G401 (cell line): Measurements from ENCODE around the gene CLMN. TPM values are rescaled to one million over a fixed set of nuclear protein-coding genes. Genes with fewer than 3 reads are reported as not detected.

ENCODE experiments used
- DNase-seq: peaks from one replicate; pipeline ENCODE4 v3.0.0-alpha.2; 2015; ENCODE audit warnings: low spot score
- in situ Hi-C: cut with HindIII; loops from 2 replicates; pipeline ENCODE4 v1.10.0; 2016; ENCODE audit warnings: low sequenced_read_pairs, mixed read lengths
- total RNA-seq: library from RNA; depleted of rRNA; stranded (reverse); fragments of >200 nt; shearing (Covaris generic); gene quantifications from 2 replicates; pipeline ENCODE4 v1.2.3, GENCODE V29; 2014

The CLMN gene
- total RNA-seq, 1 experiment from 2014 or later: not detected

DNA sequence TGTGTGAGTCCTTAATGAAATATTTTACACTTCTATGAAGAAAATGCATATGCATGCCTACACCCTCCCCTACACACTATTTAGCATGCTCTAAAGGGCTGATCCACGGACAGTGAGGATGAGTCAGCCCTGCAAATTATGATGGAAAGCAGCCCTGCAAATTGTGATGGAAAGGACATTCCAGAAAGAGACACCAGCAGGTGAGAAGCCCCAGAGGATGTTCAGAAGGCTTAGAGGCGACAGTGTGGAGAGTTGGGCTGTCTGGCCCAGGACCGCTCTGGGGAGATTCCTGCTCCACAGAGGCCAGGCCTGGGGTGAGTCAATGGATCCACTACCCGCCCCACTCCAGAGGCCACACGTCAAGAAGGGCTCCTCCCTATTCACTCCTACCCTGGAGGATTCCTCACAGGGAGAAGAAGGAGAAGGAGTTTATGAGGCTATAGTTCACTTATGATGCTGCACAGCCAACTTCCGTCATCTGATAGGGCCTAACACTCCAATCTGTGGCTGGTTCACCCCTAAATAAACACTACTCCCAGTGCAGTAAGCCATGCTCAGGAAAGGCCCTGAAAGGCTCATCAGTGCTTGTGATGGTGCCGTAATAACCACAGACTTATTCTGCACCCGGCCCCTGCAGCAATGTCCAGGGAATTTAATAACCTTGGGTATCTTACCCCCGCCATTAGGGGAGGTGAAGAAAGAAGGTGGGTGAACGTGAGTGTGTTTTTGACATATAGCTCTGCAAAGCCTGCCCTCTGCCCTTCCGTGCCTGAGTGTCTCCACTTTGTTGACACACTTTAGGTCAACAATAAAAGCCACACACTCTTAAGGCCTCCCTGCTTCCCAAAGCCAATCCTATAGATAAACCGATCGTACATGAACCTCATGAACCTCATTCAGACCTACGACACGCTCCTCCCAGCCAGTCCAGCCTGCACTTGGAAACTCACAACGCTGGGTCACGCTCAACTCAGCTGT lies 46.4 kb downstream of the CLMN start:
- no peak for DNase-seq
- in situ Hi-C loops: no loop called here

DNA sequence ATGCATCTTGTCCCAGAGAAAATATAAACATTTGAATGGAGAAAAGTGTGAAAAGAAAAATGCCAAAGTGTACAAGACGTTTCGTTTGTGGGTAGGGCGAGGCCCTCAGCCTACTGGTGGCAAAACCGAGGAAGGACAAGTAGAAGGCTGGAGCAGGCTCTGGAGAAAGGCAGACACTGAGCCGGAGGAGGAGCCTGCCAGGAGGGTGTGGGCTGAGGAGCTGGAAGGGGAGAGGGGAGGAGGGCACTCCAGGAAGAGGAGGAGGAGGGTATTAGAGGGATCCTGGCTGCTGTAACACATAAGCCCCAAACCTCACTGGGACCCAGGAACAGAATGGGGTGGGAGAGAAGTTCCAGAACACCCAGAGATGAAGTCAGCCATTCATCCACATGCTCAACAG lies 47.7 kb downstream of the CLMN start:
- in situ Hi-C loops: no loop called here
- no peak for DNase-seq

DNA sequence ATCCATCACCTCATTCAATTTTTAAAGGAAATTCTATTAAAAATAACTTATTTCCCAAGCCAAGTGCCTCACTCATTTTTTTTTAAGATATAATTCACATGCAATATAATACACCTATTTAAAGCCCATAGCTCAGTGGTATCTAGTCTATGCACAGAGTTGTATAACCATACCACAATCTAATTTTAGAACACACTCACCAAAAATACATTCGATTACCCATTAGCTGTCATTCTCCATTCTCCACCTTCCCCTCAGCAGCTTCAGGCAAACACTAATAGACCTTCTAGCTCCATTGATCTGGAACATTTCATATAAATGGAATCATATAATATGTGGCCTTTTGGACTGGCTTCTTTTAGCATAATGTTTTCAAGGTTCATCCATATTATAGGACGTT lies 49.5 kb downstream of the CLMN start:
- in situ Hi-C loops: no loop called here
- DNase-seq: no peak

DNA sequence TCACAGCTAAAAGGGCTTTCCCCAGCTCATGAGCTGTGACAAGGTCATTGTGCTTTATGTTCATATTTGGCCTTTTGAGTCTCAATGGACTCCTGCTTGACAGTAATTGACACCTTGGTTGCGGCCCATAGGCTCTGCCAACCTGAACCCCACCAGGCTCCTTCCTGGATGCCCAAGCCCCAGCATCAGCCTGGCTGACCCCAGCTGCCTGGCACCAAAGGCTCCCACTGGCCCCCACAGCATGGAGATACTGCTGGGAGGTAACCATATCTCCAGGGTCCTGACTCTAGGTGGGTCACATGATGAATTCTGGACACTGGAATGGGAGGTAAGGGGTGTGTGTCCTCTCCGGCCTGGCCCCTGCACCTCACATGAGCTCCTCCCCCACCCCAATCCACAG lies 50.2 kb downstream of the CLMN start:
- in situ Hi-C loops: no loop called here
- DNase-seq: no peak

DNA sequence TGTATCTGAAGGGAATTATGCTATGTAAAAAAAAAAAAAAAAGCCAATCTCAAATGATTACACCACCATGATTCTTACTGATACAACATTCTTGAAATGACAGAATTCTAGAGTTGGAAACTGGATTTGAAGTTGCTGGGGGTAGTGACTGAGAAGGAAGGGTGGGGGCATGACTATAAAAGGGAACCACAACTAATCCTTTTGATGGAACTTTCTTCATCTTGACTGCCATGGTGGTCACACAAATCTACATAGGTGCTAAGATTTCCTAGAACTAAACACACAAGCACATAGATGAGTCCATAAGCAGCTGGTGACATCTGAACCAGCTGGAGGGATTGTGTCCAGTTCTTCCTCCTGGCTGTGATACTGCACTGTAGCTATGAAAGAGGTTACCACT lies 51.4 kb downstream of the CLMN start:
- in situ Hi-C loops: no loop called here
- DNase-seq: no peak

DNA sequence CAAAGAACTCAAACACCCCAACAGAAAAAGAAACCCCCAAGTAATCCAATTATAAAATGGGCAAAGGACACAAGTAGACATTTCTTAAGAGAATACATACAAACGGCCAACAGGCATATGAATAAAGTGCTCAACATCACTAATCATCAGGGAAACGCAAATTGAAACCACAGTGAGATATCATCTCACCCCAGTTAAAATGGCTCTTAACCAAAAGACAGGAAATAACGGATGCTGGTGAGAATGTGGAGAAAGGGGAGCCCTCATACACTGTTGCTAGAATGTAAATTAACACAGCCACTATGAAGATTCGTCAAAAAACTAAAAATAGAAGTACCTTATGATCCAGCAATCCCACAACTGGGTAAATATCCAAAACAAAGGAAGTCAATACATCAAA lies 52.4 kb downstream of the CLMN start:
- no peak for DNase-seq
- in situ Hi-C loops: no loop called here

DNA sequence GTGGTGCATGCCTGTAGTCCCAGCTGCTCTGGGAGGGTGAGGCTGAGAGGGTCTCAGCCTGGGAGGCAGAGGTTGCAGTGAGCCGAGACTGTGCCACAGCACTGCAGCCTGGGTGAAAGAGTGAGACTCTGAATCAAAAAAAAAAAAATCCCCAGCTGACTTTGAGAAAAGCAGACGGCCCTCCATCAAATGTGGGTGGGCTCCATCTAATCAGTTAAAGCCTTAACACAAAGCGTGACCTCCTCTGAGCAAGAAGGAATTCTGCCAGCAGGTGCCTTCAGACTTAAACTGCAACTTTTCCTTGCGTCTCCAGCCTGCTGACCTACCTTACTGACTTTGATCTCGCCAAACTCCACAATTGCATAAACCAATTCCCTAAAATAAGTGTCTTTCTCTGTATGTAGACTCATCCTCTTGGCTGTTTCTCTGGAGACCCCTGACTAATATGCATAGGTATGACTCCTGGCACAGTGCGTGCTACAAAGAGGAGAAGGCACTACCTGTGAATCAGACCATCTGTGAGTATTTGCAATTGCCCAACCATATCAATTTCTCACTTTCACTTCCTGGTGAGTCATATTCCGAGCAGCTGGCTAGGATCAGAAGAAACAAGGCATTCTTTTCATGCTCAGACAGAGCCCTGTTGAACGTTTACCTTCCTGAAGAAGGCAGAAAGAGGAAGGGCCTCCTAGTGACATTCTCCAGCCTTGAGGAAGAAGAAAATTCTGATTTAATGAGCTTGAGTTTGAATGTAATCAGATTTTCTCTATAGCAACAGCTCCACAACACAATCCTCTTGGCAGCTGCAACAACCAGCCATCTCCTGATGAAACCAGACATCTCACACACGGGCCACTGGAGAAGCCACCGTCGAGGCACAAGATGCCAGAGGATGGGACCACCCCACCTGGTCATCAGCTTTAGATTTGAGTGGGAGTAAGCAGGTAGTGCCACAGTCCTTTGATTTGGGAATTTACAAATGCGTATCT lies 54.3 kb downstream of the CLMN start:
- in situ Hi-C loops: no loop called here
- no peak for DNase-seq

DNA sequence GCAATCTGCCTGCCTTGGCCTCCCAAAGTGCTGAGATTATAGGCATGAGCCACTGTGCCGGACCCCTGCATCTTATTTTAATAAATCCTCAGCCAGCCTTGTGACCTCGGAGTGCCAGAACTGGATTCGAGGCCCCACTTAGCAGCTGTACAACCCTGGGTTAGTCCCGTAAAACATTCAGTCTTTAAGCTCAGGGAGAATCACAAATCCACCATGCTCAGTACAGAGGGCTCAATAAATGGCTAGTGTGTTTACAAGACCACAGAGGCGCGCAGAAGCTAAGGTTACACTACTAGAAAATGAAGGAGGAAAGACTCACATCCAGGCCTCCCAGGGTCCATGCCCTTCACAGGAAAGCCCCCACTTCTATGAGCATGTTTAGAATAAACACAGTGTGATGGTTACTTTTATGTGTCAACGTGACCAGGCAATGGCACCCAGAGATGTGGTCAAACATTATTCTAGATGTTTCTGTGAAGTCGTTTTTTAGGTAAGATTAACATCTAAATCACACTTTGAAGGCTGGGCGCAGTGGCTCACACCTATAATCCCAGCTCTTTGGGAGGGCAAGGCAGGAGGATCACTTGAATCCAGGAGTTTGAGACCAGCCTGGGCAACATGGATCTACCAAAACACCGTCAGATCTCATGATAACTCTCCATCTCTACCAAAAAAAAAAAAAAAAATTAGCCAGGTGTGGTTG lies 55.3 kb downstream of the CLMN start:
- in situ Hi-C loops: no loop called here
- no peak for DNase-seq

DNA sequence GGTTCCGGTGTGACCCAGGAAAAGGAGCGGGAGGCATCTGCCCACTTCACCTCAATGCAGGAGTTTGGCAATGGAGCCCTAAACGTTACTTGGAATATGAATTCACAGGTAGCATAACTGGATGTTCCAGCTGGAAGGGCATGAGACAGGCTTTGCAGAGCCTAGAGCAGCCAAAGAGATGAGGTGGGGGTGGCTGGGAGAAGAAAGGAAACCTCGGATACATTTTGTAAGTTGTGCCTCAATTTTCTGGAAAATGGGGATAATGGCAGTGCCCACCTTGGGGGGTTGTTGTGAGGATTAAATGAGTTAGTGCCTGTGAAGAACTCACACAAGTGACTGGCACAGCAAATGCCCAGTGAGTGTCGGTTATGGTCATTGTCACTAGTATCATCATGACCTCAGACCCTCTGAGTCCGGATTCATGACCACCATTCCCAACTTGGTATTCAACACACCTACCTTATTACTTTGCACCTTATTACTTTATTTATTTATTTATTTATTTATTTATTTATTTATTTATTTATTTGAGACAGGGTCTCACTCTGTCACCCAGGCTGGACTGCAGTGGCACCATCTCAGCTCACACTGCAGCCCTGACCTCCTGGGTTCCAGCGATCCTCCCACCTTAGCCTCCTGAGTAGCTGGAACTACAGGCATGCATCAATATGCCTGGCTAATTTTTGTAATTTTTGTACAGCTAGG lies 56.0 kb downstream of the CLMN start:
- no peak for DNase-seq
- in situ Hi-C loops: no loop called here

DNA sequence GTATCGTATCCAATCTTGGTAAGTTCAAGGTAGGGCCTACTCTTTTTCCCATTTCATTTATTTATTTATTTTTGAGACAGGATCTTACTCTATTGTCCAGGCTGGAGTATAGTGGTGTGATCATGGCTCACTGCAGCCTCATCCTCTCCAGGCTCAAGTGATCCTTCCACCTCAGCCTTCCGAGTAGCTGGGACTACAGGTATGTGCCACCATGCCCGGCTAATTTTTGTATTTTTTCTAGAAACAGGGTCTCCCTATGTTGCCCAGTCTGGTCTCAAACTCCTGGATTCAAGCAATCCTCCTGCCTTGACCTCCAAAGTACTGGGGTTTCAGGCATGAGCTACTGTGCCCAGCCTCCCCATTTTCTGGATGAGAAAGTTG lies 57.2 kb downstream of the CLMN start:
- in situ Hi-C loops: no loop called here
- DNase-seq: no peak

DNA sequence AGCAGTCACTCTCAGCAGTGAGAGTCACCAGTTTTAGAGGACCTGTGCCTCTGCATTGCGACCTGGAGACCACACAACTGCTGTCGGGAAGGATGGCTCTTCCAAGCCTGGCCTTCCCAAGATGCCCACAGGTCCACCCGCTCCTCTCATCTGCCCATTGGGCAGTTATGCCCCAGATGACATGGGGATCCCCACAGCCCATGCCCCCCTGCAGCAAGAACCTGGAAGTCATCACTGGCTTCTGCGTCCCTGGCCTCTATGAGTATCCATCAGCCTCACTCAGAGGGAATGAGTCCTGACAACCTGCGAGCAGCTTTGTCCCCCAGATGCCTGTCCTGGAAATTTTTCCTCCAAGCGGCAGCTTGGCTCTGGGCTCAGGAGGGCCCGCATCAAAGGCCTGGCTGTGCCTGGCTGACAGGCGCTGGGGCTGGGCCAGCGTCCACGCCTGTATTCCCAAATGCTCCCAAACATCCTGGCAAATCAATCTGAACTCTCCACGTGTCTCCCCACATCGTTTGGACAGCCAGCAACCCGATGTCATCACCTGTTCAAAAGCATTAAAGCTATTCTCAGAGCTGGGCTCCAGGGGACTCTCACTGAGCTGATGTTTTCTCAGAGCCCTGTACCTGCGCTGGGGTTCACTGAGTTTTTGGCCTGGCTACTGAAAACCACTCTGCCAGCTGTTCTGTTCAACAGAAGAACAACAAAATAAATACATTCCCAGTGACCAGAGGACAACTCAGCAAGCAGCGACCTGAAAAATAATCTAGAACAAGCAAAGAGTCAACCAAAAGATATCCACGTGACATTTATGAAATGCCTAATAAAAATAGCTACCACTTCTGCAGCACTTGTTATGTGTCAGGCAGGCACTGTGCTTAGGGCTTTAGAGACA lies 57.8 kb downstream of the CLMN start:
- in situ Hi-C loops: no loop called here
- DNase-seq: no peak

DNA sequence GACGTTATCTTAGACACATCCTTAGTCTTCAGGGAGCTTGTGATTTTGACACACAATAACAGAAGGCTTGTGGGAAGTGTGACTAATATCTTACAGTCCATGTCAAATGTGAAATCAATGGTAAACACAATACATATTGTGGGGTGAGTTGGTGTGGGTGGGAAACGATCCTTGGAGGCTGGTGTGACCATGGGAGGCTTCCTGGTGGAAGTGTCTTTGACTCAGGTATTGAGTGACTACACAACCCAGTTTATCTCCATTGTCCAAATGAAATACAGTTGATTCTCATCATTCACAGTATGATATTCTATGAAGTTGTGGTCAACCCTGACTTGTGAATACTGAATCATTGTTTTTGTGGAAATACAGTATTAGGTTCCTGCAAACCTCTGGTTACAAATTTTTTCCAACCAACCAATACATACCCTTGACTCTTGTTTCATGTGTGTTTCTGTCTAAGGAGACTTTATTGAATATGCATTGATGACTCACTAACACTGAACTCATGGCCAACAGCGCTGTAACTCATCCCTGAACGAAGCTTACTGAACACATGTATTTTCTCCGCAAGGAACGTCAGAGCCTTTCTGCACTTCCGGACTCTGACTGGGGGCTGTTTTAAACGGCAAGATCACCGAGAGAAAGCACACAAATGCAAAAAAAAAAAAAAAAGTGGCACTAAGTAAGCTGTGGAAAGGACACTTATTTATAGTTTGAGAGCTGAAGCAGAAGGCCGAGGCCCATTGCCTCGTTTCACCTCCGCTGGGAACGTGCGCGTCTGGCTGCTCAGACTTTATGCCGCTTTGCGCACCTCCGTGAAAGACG lies 59.0 kb downstream of the CLMN start:
- DNase-seq: no peak
- in situ Hi-C loops: no loop called here

DNA sequence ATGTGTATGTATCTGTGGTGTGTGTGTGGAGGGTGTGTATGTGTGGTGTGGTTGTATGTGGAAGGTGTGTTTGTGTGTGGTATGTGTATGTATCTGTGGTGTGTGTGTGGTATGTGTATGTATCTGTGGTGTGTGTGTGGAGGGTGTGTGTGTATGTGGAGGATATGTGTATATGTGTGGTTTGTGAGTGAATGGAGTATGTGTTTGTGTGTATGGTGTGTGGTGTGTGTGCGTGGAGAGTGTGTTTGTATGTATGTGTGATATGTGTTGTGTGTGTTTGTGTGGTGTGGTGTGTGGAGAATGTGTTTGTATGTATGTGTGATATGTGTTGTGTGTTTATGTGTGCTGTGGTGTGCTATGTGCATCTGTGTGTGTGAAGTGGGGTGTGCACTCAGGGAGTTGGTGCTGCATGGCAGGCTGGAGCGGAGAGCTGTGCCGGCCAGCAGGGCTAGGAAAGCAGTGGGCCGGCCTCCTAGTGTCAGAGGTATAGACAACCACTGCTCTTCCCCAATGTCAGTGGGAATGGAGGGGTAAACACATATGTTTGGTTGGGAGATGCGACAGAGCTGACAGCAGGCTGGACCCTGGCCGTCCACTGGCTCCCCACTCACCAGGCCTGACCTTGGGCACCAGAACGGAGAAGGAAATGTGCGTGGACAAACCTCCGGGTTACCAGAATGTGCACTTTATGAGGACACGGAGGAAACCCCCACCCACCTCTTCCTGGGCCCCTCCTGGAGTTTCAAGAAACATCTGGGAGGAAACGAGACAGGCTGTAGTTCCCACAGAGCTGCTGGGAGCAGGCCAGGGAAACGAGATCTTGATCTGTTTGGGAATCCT lies 60.7 kb downstream of the CLMN start:
- in situ Hi-C loops: no loop called here
- no peak for DNase-seq

DNA sequence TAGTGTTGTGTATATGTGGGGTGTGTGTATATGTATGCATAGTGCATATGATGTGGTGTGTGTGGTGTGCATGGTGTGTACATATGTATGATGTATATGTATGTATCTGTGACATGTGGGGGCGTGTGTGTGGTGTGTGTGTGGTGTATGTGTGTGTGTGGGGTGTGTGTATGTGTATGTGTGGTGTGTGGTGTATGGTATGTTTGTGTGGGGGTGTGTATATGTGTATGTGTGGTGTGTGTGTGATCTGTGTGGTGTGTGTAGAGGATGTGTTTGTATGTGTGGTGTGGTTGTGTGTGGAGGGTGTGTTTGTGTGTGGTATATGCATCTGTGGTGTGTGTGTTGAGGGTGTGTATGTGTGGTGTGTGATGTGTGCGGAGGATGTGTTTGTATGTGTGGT lies 61.6 kb downstream of the CLMN start:
- in situ Hi-C loops: no loop called here
- no peak for DNase-seq

DNA sequence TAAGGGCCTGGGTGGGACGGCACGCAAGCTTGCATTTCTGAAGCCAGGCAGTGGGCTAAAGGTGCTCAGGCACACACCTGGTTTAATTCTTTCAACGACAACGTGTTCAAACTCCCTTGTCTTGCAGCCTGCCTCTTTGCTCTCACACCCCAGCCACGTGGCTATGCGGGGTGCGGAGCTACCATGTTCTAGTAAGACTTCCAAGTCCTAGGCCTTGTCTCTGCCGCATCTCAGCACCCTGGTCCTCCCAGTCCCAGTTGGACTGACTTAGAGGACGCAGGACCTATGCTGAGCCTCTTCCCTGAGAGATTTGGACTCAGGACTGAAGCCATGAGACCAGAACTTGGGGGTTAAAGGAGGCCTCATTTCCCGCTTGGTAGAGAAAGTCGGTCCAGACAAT lies 62.2 kb downstream of the CLMN start:
- in situ Hi-C loops: no loop called here
- DNase-seq: no peak

DNA sequence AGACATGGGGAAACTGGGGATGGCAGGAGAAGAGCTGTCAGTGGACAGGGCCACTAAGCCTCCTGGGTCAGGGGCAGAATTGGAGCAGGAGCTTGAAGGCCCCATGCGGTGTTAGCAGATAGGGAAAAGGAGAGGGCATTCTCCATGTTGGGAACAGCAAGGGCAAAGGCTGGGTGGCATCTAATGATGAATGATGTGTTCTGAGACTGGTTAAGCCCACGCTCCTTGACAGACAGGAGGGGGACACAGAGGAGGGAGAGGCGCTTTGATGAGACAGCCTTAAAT lies 63.0 kb downstream of the CLMN start:
- no peak for DNase-seq
- in situ Hi-C loops: no loop called here
